HEK293 (cell line): ENCODE data around the gene CHST14.

Experiments
- ZBTB48 ChIP-seq: fragments of 450-650 bp; formaldehyde crosslinking; IDR thresholded peaks from 2 replicates; pipeline ENCODE4 v1.5.1; 2016; ENCODE audit warnings: missing biosample characterization, missing genetic modification characterization
- ZNF747 ChIP-seq: fragments of 450-650 bp; formaldehyde crosslinking; IDR thresholded peaks from 2 replicates; pipeline ENCODE4 v1.5.1; 2016; ENCODE audit warnings: missing biosample characterization, missing genetic modification characterization

DNA sequence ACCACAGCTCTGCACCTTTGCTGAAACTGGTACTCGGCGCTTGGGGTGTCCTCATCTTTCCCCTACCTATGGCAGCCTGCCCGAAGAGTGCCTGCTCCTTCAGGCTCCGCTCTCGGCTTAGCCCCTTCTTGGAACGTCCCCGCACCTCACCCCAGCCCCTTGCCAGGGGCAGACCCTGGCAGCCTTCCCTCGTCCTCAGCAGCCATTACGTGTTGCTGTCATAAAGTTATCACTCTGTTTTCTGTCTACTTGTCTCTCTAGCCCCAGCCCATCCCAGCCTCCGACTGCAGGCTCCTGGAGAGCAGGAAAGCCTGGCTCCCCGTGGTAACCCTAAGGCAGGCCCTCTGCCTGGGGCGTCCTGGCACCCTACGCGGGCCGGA lies 35.1 kb upstream of the CHST14 start:
- no peak for TF ChIP-seq ZBTB48
- TF ChIP-seq ZNF747 (tag by site-specific recombination), result no peak
